OCI-LY3 (cell line): Measurements from ENCODE around the gene MYO5A.

Source experiments
- H2AFZ ChIP-seq: fragments of 200-600, 300-600 bp; shearing (Covaris generic); 2 replicates; pipeline ENCODE4 v1.6.0; 2014; ENCODE audit warnings: antibody characterized with exemption, low read depth, low read length
- H3K27ac ChIP-seq: fragments of 200-600, 300-600 bp; sonication (generic); 2 replicates; pipeline ENCODE4 v1.5.1; 2014; ENCODE audit warnings: mild to moderate bottlenecking, low read length, moderate library complexity, mixed read lengths
- H3K27me3 ChIP-seq: fragments of 200-600, 300-600 bp; sonication (generic); 2 replicates; pipeline ENCODE4 v1.6.1; 2014; ENCODE audit warnings: low read depth, low read length, mixed read lengths
- H3K36me3 ChIP-seq: fragments of 200-600, 300-600 bp; sonication (generic); replicated peaks from 2 replicates; pipeline ENCODE3; 2014; ENCODE audit warnings: low read depth, low read length, mixed read lengths
- H3K4me1 ChIP-seq: fragments of 300-600, 200-600 bp; sonication (generic); 2 replicates; pipeline ENCODE4 v1.6.1; 2014; ENCODE audit warnings: low read length, mixed read lengths
- H3K4me2 ChIP-seq: fragments of 200-600, 300-600 bp; sonication (generic); 2 replicates; pipeline ENCODE4 v1.6.1; 2014; ENCODE audit warnings: low read length, mixed read lengths
- H3K4me3 ChIP-seq: fragments of 300-600, 200-600 bp; sonication (generic); 2 replicates; pipeline ENCODE4 v1.5.1; 2014; ENCODE audit warnings: antibody characterized with exemption, mild to moderate bottlenecking, low read length, moderate library complexity
- H3K79me2 ChIP-seq: fragments of 300-600, 200-600 bp; shearing (Covaris generic); 2 replicates; pipeline ENCODE4 v1.6.1; 2014; ENCODE audit warnings: mild to moderate bottlenecking, low read length, mixed read lengths
- H3K9ac ChIP-seq: fragments of 300-600, 200-600 bp; shearing (Covaris generic); 2 replicates; pipeline ENCODE4 v1.6.0; 2014; ENCODE audit warnings: mild to moderate bottlenecking, low read length, moderate library complexity
- H3K9me3 ChIP-seq: fragments of 200-600, 300-600 bp; shearing (Covaris generic); 2 replicates; pipeline ENCODE4 v1.6.1; 2014; ENCODE audit warnings: low read length, mixed read lengths; ENCODE audit not compliant: insufficient read depth
- H4K20me1 ChIP-seq: fragments of 200-600, 300-600 bp; sonication (generic); 2 replicates; pipeline ENCODE4 v1.6.1; 2016; ENCODE audit warnings: low read length, mixed read lengths; ENCODE audit not compliant: insufficient read depth
- CTCF ChIP-seq: fragments of 200-600, 300-600 bp; sonication (generic); IDR thresholded peaks from 2 replicates; pipeline ENCODE4 v1.5.1; 2014; ENCODE audit warnings: antibody characterized with exemption, low read length, low read depth
- EZH2phosphoT487 ChIP-seq: fragments of 200-600 bp; shearing (Covaris generic); IDR thresholded peaks from 2 replicates; pipeline ENCODE4 v1.6.1; 2018; ENCODE audit warnings: antibody characterized with exemption, mixed run types, low read depth

The MYO5A gene

DNA sequence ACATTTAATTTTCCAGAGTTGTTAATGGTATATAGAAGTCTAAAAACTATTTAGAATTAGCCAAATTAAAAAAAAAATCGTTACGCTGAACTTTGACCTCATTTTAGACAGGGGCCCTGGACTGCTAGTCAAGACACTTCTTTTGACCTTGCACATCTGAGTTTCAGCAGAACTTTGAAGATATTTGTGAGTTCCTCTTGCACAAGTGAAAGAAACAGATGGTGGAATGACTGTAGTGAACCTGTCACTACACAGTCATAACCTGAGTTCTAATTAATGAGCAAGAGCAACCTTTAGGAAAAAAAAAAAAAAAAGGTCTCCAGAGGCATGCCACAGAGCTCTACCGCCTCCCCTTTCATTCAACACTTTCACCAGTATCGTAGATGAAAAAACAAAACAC lies 238.4 kb downstream of the MYO5A start:
- Histone ChIP-seq H3K27ac (peak overlapping the region; percentile 88), H4K20me1 (no peaks in the 10 kb centered on the region), H3K4me2 (peak overlapping the region; percentile 54), H3K9me3 (no peaks in the 10 kb centered on the region), H3K4me1 (peaks cover 52% of the 10 kb centered on the region), H2AFZ (no peak overlapping the region), H3K4me3 (peak overlapping the region; percentile 4; the same call in 1 of the 2 replicates), H3K27me3 (peaks cover 4% of the 10 kb centered on the region; the same call in 1 of the 2 replicates), H3K9ac (peak overlapping the region; percentile 52), H3K36me3 (no peaks in the 10 kb centered on the region), H3K79me2 (no peaks in the 10 kb centered on the region)
- TF ChIP-seq CTCF, result 0 out of 2 replicates have a peak, but pooled peaks have one; percentile 15
- no peak for TF ChIP-seq EZH2phosphoT487

DNA sequence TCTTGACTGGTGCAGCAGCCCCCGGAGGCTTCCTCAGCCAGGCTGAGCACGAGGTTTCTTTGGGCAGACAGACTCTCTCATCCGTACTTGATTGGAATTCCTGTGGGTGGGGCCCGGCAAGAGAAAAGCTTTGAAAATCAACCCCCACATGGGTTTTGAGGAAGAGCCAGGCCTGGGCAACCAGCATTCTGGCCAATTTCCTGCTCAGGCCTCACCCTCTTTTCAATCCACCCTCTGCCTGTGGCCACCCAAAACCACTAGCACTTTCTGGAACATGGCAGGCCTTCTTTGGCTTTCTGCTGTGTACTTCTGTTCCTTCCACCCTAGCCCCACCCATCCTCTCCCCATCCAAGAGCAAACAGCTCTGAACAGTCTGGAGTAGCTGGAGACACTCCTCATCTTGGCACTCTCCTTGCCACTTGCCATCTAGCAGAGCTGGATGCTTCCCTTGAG lies 239.0 kb downstream of the MYO5A start:
- H3K9me3 ChIP-seq, result no peaks in the 10 kb centered on the region
- no peaks in the 10 kb centered on the region for H3K36me3 ChIP-seq
- H3K4me1 ChIP-seq, result peaks cover 47% of the 10 kb centered on the region
- no peak overlapping the region for H2AFZ ChIP-seq
- no peak overlapping the region for H3K4me3 ChIP-seq
- TF ChIP-seq CTCF (no peak), EZH2phosphoT487 (no peak)
- H3K9ac ChIP-seq, result peak overlapping the region; percentile 48
- no peaks in the 10 kb centered on the region for H4K20me1 ChIP-seq
- peak overlapping the region; percentile 88 for H3K27ac ChIP-seq
- peak overlapping the region; percentile 54 for H3K4me2 ChIP-seq
- no peaks in the 10 kb centered on the region for H3K79me2 ChIP-seq
- H3K27me3 ChIP-seq, result no peaks in the 10 kb centered on the region

DNA sequence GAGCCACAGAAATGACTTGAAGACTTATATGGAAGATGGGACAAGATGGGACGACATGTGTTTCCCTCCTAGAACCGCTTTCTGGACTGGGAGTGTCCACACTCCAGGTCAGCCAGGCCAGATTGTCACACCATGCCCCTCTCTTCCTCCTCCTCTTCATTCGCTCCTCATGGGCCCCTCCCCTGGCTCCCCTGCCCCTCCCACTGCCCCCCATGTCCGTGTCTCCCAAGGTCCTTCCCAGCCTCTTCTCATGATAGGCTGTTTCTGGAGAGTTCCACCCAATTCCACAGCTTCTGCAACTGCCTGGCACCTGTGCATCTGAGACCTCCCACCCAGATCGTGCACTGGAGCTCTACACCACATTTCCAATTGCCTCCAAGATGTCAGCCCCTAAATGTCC lies 239.7 kb downstream of the MYO5A start:
- H3K4me3 ChIP-seq, result no peak overlapping the region
- H2AFZ ChIP-seq, result no peak overlapping the region
- no peak overlapping the region for H3K9ac ChIP-seq
- no peaks in the 10 kb centered on the region for H3K9me3 ChIP-seq
- H3K4me1 ChIP-seq, result peaks cover 47% of the 10 kb centered on the region
- no peaks in the 10 kb centered on the region for H3K27me3 ChIP-seq
- H3K36me3 ChIP-seq, result no peaks in the 10 kb centered on the region
- no peaks in the 10 kb centered on the region for H3K79me2 ChIP-seq
- TF ChIP-seq EZH2phosphoT487 (no peak), CTCF (no peak)
- H4K20me1 ChIP-seq, result no peaks in the 10 kb centered on the region
- no peak overlapping the region for H3K4me2 ChIP-seq
- no peak overlapping the region for H3K27ac ChIP-seq

DNA sequence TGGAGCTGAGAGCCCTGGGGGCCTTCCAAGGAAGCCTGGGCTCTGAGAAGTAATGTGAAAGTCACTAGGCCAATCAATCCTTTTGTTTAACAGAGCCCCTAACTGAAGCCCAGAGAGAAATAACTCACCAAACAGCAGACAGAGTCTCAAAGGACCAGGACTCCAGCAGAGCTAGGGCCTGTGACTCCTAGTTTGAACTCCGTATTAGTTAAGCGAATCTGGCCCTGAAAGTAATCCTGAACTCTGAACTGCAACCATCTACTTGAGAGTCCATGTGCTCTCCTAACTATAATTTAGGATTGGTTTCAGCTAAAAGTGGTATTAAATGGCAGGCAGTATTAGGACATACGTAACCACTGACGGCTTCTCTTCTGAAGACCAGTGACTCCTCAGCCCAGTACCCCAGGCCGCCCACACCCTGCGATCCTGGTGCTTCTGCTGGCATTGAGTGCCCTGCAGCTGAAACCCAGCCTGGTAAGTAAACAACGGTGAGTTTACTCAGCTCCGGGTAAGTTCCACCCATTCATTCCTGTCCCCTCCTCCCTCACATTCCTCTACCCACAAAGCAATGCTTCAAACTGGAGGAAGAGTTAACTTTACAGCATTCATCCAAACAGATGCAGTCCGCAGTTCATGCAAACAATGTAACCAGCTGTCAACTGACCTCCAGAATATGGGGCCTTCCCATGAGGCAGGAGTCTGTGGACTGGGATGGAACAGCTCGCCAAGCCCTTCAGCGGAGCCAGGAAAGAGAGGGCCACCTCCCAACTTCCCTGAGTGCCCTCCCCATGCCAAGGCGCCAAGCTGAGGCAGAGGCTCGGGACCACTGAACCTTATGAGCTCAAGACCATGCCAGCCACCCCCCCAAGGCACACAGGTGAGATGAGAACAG lies 240.4 kb downstream of the MYO5A start:
- H2AFZ ChIP-seq, result no peak overlapping the region
- H3K9ac ChIP-seq, result no peak overlapping the region
- no peak overlapping the region for H3K27ac ChIP-seq
- no peaks in the 10 kb centered on the region for H3K36me3 ChIP-seq
- H3K4me2 ChIP-seq, result no peak overlapping the region
- no peaks in the 10 kb centered on the region for H3K27me3 ChIP-seq
- no peaks in the 10 kb centered on the region for H3K9me3 ChIP-seq
- H4K20me1 ChIP-seq, result no peaks in the 10 kb centered on the region
- H3K79me2 ChIP-seq, result no peaks in the 10 kb centered on the region
- H3K4me3 ChIP-seq, result no peak overlapping the region
- TF ChIP-seq EZH2phosphoT487 (no peak), CTCF (no peak)
- H3K4me1 ChIP-seq, result peaks cover 41% of the 10 kb centered on the region
